SIG-M5 treated with dmso at 0.1 percent for 504 hours (cell line): Measurements from ENCODE around the gene KRTAP10-5.
"Not testable (repeated sequence)": the region's sequence is repeated elsewhere in the genome, so short reads cannot be mapped to it uniquely, and the experiment has no call there.

Experiments used
- DNase-seq: peaks from one replicate; lab custom pipeline; 2025; ENCODE audit not compliant: unreplicated experiment; lab: John Stamatoyannopoulos, UW

The KRTAP10-5 gene

GRCh38 chr21:44550285-44550684, 30.1 kb downstream of the KRTAP10-5 start:
- not testable (repeated sequence) for DNase-seq

DNA sequence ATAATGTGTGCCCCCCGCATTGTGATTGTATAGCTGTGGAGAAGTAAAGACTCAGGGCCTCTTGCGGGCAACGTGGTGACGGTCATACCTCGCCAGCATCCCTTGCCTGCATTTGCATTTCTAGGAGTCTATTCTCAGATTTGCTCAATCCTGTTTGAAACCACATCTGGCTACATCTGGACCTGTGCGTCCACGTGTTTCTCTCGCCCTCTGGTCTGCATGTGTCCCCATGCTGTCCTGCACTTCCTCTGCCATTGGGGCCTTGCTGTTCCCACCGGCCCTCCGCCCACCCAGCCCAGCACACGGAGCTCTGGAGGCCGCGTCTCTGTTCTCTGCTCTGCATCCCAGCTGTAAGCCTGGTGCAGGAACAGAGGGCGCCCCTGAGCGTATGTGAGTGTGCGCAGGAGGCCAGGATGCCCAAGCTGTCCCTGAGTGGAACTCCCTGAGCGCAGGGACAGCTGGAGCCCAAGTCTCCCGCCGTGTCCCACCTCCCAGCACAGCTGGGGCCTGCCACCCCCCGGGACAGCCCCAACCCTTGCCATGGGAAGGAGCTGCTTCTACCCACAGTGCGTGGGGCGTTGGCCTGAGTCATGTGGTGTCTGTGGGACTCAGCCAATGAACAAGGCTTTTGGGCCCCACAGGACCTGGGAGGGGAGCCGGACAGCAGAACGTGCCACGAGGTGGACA, 30.7 kb downstream of the KRTAP10-5 start:
- DNase-seq, result no peak

GRCh38 chr21:44548922-44549321, 31.5 kb downstream of the KRTAP10-5 start:
- DNase-seq, result no peak

GRCh38 chr21:44548381-44548780, 32.0 kb downstream of the KRTAP10-5 start:
- DNase-seq, result no peak

DNA sequence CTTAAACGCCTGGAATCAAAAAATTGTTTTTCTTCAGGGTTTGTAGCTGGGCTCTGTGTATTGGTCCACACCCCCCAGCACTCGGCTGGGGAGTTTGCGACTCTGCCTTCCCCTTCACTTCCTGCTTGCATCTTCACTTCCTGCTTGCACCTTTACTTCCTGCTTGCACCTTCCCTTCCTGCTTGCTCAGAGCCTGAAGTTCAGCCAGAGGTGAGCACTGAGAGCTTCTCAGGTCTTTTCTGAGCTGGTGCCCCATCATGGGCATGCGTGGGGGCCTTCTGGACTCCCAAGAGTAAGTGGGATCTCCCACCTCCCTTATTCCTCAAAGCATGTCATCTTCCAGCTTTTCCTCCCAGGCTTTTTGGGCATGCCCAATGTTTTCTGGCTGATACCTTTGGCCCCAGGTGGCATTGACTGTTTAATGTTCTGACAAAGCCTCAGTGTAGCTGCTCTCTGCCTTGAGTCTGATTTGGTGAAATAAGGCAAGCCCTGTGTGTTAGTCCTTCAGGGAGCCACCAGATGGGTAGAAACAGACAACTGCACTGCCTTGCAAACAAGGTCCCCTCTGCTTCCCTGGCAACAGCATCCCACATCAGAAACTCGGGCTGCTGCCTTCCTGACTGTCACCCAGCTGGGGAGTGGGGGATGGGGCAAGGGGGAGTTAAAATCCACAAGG, 32.6 kb downstream of the KRTAP10-5 start:
- DNase-seq, result no peak

- no peak for DNase-seq
Observed at GRCh38 chr21:44544566-44544965, 35.8 kb downstream of the KRTAP10-5 start.

DNA sequence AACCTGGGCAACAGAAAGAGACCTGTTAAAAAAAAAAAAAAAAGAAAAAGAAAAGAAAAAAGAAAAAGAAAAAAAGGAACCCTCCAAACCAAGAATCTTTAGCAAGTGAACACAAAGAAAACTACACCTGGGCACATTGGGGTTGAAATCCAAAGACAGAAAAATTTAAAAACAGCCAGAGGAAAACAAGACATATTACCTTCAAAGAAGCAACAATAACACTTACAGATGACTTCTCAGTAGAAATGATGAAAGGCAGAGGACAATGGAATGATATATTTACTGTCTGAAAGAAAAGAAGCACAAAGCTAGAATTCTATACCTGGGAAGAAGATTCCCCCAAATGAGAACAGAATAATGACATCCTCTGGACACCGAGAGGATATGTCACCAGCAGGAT, 37.7 kb downstream of the KRTAP10-5 start:
- DNase-seq, result no peak

DNA sequence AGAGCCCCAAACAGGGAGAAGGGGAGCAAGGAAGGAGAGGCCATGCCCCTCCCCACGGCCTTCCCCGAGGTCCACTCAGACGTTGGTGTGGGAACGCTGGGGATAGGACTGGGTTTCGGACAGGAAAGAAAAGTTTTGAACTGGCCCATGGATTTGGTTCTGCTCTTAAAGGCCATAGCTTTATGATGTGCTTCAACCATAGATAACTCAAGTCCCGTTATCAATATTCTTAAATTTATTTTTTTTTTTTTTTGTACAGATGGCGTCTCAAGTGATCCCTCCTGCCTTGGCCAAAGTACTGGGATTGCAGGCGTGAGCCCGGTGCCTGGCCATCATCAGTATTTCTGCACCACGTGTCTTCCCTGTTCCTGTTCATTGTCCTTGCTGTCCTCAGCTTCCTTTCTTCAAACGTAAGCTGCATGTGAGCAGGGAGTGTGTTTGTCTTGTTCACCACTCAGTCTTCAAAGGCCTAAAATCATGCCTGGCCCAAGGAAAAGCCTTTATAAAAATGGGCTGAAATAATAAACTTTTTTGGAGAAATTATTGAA, 39.6 kb downstream of the KRTAP10-5 start:
- no peak for DNase-seq

DNA sequence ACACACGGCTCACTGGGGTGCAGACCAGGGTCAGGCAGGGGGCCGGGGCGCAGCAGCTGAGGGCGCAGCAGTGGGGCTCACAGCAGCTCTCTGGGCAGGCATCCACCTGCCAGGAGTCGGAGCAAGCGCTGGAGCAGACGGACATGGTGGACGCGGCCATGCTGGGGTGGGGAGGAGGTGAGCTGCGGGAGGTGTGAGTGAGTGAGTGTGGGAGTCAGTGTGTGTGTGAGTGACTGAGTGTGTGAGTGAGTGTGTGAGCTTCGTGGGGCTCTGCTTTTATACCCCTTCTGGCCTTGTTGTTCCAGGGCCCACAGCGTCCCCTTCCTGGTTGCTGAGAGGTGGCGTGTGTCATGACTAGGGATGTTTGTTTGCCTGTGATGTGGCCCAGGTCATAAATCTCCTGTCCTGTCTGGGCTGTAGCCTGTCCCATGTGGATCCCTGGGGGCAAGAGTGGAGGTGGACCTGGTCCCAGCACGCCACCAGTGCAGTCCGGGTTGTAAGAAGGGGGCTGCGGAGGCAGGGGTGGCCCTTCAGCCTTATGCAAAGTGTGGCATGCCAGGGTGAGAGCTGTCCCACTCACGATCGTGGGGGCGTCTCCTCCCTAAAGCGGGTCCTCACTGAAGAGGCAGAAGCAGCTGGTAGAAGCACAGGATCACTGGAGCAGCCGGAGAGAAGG, 40.3 kb downstream of the KRTAP10-5 start, which contains the start of gene KRTAP10-1:
Gene KRTAP10-1 (minus strand): TSS at position 205 of the 676 bp plus-strand sequence. CDS start 45 bp downstream, at position 160.
- no peak for DNase-seq

- DNase-seq, result no peak
Observed at GRCh38 chr21:44539046-44539445, 41.4 kb downstream of the KRTAP10-5 start.

DNA sequence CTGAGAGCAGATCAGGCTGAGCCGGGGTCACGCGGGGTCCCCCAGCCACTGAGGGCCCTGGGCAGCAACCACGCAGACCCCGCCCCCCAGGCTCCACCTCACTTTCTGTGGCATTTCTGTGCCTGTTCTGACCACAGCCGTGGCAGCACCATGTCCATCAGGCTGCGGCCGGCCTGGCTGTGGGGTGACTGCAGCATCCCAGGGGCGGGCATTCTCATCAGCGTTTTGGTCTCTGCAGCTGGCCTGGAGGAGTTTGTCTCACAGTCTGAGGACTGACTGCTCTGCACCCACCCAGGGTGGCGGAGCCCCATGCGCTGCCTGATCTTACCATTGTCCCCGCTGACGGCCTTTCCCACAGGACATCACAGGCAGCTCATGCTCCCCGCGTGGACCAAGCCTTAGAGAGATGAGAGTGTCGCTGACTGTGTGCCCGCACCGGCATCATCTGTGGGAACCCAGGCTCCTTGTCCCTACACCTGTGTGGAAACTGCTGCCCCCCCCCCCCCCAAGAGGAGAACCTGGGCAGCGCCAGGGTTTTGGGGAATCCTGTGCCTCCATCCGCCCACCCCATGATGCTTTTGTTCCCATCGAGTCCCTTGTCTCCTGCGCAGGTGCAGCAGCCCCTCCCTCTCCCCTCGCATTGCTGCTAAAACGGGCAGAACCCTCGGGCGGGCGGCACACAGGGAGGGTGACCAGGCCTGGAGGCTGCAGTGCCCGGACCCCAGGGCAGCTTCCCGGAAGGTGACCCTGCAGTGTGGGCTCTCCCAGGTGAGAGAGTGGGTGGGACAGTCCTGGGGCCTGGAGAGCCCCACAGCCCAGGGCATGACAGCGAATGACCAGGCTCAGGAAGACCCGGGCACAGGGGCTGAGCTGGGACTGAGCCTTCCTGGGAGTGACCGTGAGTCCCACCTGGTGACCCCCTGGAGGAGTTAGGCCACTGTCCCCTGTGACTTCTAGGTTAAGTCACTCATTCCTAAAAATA, 42.2 kb downstream of the KRTAP10-5 start:
- DNase-seq, result no peak

DNA sequence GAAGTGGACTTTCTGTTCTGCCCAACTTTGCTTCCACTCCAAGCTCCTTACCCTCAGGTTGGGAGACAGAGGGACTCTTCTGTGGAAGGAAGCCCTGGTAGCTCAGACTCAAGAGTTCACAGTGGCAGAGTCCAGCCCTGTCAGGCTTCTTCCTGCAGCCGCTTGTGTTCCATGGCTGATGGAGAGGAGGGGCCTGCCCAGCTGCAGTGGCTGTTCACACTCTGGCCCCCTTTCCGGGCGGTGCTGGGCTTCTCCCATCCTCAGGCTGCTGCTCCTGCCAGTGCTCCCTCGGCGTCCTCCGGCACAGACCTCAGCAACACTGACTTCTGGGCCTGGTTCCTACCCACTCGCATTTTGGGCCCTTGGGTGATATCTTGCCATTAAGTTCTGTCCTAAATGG, 44.4 kb downstream of the KRTAP10-5 start:
- DNase-seq, result no peak

DNA sequence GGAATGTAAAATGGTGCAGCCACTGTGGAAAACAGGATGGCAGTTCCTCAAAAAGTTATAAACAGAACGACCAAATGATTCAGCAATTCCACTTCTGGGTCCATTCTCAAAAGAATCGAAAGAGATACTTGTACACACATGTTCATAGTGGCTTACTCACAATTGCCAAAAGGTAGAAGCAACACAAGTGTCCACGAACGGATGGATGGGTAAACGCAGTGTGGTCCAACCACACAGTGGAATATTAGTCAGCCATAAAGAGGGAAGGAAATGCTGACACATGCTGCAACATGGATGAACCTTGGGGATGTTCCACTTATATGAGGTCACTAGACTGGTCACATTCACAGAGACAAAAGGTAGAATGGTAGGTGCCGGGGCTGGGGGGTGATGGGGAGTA, 45.7 kb downstream of the KRTAP10-5 start:
- DNase-seq, result no peak

- no peak for DNase-seq
Observed at GRCh38 chr21:44533891-44534627, 46.3 kb downstream of the KRTAP10-5 start.

DNA sequence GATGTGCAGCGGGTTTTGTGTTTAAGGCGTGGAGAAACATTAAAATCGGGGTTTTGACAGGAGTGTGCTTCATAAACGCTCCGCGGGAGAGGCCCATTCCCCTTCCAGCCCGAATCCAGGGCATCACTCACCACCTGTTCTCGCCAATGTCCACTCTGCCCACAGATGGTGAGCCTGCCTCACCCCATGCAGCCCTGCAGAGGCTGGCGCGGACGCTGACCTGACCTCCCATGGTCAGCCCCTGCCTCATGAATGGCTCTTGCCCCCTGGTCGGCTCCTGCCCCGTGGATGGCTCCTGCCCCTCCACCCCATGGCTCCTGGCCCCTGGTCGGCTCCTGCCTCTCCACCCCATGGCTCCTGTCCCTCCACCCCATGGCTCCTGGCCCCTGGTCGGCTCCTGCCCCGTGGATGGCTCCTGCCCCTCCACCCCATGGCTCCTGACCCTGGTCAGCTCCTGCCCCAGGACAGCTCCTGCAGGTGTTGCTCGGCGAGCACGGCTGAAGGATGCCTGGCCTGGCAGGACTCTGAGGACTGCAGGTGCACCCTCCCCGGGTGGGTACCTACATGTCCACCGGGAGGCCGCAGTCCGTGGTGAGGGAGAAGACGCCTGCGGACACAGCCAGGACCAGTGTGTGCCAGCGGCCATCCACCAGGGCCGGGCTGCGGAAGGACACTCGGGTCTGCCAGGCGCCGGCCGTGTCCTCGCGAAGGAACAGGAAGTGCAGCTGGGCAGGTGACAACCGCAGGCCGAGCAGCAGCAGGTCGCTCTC, 47.1 kb downstream of the KRTAP10-5 start:
- DNase-seq, result no peak

GRCh38 chr21:44532712-44533111, 47.7 kb downstream of the KRTAP10-5 start:
- DNase-seq, result no peak

DNA sequence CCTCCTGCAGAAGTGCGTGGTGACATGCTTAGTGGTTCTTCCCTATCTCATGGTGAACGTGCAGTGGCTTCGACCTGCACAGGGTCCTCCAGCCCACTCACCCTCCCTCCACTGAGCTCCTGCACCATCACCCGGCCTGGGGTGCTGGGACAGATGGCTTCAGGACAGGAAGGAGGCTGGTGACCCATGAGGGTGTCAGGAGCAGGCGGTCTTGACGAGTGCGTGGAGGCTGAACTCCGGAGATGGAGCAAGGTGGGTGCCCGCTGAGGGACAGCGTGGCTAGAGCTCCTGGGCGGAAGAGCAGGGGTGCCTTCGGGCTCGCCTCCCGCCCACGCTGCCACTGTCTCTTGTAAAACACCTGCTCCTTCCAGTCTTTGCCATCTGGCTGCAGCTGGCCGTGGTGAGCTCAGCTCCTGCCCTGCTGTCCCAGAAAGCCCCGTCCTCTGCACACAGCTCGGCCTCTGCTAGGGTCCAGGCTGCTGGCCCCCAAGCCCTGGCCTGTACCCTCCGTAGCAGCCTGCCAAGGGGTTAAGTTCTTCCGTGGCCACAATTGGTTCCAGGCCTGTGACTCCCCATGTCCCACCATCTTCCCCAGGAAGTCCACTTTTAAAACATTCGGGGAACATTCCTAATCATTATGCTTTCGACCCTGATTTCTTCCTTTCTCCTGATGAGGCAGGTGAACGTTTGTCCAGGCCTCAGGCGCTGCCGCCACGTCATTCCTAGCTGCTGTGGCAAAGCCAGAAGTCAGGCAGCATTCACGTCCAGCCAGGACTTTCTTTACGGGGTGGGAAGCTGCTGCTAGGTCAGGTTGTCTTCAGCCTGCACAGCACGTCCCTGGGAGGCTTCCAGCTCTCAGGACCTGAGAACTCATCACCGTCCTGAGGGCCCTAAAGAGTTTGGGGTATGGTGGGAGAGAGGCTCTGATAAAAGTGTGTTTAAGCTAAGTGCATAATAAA, 48.5 kb downstream of the KRTAP10-5 start:
- no peak for DNase-seq
